ENCODE measurements around the gene SHISA5. TPM values are rescaled to one million over a fixed set of nuclear protein-coding genes. Genes with fewer than 3 reads are reported as not detected.
"Not testable (repeated sequence)": the region's sequence is repeated elsewhere in the genome, so short reads cannot be mapped to it uniquely, and the experiment has no call there.

The SHISA5 gene
- total RNA-seq, 3 donors from 2014 or later (not counting 1 experiment from before 2014, with no cell fraction given): 211 to 237 (median 218) TPM

DNA sequence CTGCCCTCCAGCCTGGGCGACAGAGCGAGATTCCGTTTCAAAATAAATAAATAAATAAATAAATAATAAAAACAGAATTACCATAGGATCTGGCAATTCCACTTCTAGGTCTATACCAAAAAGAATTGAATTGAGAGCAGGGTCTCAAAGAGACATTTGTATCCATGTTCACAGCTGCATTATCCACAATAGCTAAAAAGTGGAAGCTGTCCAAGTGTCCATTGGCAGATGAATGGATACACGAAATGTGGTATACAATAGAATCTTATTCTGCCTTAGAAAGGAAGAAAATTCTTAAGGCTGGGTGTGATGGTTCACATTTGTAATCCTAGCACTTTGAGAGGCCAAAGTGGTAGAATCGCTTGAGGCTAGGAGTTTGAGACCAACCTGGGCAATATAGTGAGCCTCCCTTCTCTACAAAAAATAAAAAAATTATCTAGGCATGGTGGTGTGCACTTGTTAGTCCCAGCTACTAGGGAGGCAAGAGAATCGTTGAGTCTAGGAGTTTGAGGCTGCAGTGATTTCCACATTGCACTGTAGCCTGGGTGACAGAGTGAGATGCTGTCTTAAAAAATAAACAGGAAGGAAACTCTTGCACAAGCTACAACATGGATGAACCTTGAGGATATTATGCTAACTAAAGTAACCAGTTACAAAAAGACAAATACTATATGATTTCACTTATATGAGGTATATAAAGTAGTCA lies 28.4 kb upstream of the SHISA5 start:
- Mint-ChIP-seq H3K4me1 (no peaks in the 10 kb centered on the region), H3K9me3 (no peaks in the 10 kb centered on the region), H3K4me3 (no peak overlapping the region), H3K27me3 (ENCODE audit: low read depth in 2 of 2) (no peaks in the 10 kb centered on the region), H3K27ac (no peak overlapping the region), H3K36me3 (no peaks in the 10 kb centered on the region)
- no peak for TF ChIP-seq CTCF (IDR thresholded peaks at IDR 0.05)
- Histone ChIP-seq H3K4me1 (ENCODE audit: control insufficient read depth, insufficient read depth, low read length) (no peaks in the 10 kb centered on the region), H3K9me3 (ENCODE audit: control insufficient read depth, insufficient read depth, low read length) (no peaks in the 10 kb centered on the region), H3K27me3 (ENCODE audit: control insufficient read depth, insufficient read depth, low read length) (no peaks in the 10 kb centered on the region), H3K27ac (ENCODE audit: low read length) (no peak overlapping the region), H3K4me3 (ENCODE audit: low read length) (no peak overlapping the region), H3K36me3 (ENCODE audit: control insufficient read depth, insufficient read depth, low read length) (no peaks in the 10 kb centered on the region)
- intact Hi-C loops (cut with micrococcal nuclease): no loop called here
- no peak for DNase-seq
- WGBS (ENCODE audit: insufficient coverage): 84% methylated on average over 3 of the region's 6 CpGs
- no peak for ATAC-seq

DNA sequence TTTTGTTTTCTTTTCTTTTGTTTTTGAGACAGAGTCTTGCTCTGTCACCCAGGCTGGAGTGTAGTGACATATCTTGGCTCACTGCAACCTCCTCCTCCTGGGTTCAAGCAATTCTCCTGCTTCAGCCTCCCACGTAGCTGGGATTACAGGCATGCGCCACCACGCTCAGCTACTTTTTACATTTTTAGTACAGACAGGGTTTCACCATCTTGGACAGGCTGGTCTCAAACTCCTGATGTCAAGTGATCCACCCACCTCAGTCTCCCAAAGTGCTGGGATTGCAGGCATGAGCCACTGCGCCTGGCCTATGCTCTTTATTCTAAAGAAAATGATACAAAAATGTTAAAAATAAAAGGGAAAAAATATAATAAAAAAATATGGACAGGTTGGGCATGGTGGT lies 26.7 kb upstream of the SHISA5 start:
- 97% methylated on average over 4 of the region's 4 CpGs for WGBS (ENCODE audit: insufficient coverage)

GRCh38 chr3:48528754-48529153 lies 24.8 kb upstream of the SHISA5 start:
- Histone ChIP-seq H3K36me3 (ENCODE audit: control insufficient read depth, insufficient read depth, low read length) (no peaks in the 10 kb centered on the region), H3K27me3 (ENCODE audit: control insufficient read depth, insufficient read depth, low read length) (no peaks in the 10 kb centered on the region), H3K4me1 (ENCODE audit: control insufficient read depth, insufficient read depth, low read length) (no peaks in the 10 kb centered on the region), H3K4me3 (ENCODE audit: low read length) (no peak overlapping the region), H3K27ac (ENCODE audit: low read length) (no peak overlapping the region), H3K9me3 (ENCODE audit: control insufficient read depth, insufficient read depth, low read length) (no peaks in the 10 kb centered on the region)
- no peaks in the 10 kb centered on the region for H3K27me3 Mint-ChIP-seq (ENCODE audit: low read depth in 2 of 2)
- H3K4me1 Mint-ChIP-seq: no peaks in the 10 kb centered on the region
- no peak overlapping the region for H3K4me3 Mint-ChIP-seq
- DNase-seq: no peak
- H3K27ac Mint-ChIP-seq: no peak overlapping the region
- ATAC-seq: no peak
- 80% methylated on average over 1 of the region's 3 CpGs for WGBS (ENCODE audit: insufficient coverage)
- intact Hi-C loops (cut with micrococcal nuclease): no loop called here
- TF ChIP-seq CTCF (IDR thresholded peaks at IDR 0.05): no peak
- no peaks in the 10 kb centered on the region for H3K36me3 Mint-ChIP-seq
- no peaks in the 10 kb centered on the region for H3K9me3 Mint-ChIP-seq

More for the DNA sequence above, 26.7 kb upstream of the SHISA5 start:
- H3K4me1 ChIP-seq (ENCODE audit: control insufficient read depth, insufficient read depth, low read length); H3K27ac ChIP-seq (ENCODE audit: low read length); H3K27me3 ChIP-seq (ENCODE audit: control insufficient read depth, insufficient read depth, low read length); intact Hi-C loops (cut with micrococcal nuclease); H3K27me3 Mint-ChIP-seq (ENCODE audit: low read depth in 2 of 2); H3K9me3 ChIP-seq (ENCODE audit: control insufficient read depth, insufficient read depth, low read length); H3K9me3 Mint-ChIP-seq; H3K36me3 Mint-ChIP-seq; H3K27ac Mint-ChIP-seq; H3K4me1 Mint-ChIP-seq; H3K4me3 ChIP-seq (ENCODE audit: low read length); H3K4me3 Mint-ChIP-seq; ATAC-seq; H3K36me3 ChIP-seq (ENCODE audit: control insufficient read depth, insufficient read depth, low read length); DNase-seq: not testable (repeated sequence)

DNA sequence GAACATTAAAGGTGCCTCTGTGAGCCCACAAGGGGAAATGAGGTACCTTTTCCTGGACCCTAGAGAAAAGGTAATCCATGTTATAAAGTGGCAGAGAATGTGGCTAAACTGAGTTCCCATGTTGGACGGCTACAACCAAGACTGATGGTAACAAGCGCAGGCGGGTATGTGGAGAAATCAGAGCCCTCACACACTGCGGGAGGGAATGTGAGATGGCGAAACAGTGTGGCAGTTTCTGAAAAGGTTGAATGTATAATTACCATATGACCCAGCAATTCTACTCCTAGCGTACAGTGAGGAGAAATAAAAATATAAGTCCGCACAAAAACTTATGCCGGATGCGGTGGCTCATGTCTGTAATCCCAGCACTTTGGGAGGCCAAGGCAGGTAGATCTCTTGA lies 24.1 kb upstream of the SHISA5 start:
- ATAC-seq: no peak
- H3K4me1 Mint-ChIP-seq: no peaks in the 10 kb centered on the region
- H3K36me3 ChIP-seq (ENCODE audit: control insufficient read depth, insufficient read depth, low read length): no peaks in the 10 kb centered on the region
- no peaks in the 10 kb centered on the region for H3K9me3 Mint-ChIP-seq
- no peaks in the 10 kb centered on the region for H3K27me3 Mint-ChIP-seq (ENCODE audit: low read depth in 2 of 2)
- H3K27ac ChIP-seq (ENCODE audit: low read length): no peak overlapping the region
- no peaks in the 10 kb centered on the region for H3K27me3 ChIP-seq (ENCODE audit: control insufficient read depth, insufficient read depth, low read length)
- no peak for DNase-seq
- intact Hi-C loops (cut with micrococcal nuclease): no loop called here
- H3K4me1 ChIP-seq (ENCODE audit: control insufficient read depth, insufficient read depth, low read length): no peaks in the 10 kb centered on the region
- no peak for TF ChIP-seq CTCF (IDR thresholded peaks at IDR 0.05)
- no peaks in the 10 kb centered on the region for H3K36me3 Mint-ChIP-seq
- H3K4me3 ChIP-seq (ENCODE audit: low read length): no peak overlapping the region
- 95% methylated on average over 7 of the region's 9 CpGs for WGBS (ENCODE audit: insufficient coverage)
- no peak overlapping the region for H3K27ac Mint-ChIP-seq
- no peak overlapping the region for H3K4me3 Mint-ChIP-seq
- no peaks in the 10 kb centered on the region for H3K9me3 ChIP-seq (ENCODE audit: control insufficient read depth, insufficient read depth, low read length)
